Brain pericyte (primary cell): ENCODE measurements around the gene KRTAP10-7.
"Not testable (repeated sequence)": the region's sequence is repeated elsewhere in the genome, so short reads cannot be mapped to it uniquely, and the experiment has no call there.

Experiments used
- DNase-seq: peaks from one replicate; pipeline ENCODE4 v3.0.0-alpha.2; 2012; ENCODE audit warnings: low read depth, low spot score

KRTAP10-7 gene

DNA sequence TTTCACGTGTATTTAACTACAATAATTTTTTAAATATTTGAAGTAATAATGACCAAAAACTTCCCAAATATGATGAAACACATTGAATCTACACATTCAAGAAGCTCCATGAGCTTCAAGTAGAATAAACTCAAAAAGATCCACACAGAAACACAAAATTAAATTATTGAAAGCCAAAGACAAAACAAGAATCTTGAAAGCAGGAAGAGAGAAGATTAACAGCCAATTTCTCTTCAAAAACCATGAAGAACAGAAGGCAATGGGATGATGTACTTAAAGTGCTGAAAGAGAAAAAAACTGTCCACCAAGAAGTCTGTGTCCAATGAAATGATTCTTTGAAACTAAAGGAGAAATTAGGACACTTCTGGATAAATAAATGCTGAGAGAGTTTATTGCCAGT lies 31.7 kb downstream of the KRTAP10-7 start:
- no peak for DNase-seq

DNA sequence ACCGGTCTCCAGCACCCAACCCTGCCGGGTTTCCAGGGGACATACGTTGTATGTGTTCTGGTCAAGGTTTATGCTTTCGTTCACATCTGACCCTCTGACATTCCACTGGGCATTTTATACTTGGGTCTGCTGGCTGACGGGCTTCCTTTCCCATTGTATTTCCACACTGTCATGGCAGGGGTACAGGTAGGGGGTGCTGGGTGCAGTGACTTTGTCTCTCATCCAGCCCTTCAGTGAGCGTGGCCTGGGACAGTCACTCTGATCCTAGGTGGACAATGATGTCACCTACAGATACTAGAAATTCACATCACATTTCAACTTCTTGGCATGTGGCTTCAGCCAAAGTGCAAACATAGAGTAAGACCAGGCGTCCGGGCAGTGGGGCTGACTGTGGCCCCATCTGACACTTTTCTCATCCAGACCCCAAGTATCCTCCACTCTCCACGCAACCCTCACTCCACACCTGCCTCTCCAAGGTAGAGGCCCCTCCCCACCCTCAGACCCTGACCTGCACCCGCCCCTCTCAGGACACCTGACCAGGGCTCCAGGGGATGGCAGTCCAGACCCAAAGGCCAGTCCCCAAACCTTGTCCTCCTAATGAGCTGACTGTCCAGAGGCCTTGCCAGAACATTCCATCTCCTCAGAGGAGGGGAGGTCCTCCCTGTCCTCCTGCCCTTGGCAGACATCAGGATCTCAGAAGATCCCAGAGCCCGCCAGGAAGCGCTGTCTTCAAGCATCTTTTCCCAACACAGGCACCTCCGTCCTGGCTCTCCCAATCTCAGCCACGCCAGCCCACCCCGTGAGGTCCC lies 36.0 kb downstream of the KRTAP10-7 start:
- DNase-seq: no peak

DNA sequence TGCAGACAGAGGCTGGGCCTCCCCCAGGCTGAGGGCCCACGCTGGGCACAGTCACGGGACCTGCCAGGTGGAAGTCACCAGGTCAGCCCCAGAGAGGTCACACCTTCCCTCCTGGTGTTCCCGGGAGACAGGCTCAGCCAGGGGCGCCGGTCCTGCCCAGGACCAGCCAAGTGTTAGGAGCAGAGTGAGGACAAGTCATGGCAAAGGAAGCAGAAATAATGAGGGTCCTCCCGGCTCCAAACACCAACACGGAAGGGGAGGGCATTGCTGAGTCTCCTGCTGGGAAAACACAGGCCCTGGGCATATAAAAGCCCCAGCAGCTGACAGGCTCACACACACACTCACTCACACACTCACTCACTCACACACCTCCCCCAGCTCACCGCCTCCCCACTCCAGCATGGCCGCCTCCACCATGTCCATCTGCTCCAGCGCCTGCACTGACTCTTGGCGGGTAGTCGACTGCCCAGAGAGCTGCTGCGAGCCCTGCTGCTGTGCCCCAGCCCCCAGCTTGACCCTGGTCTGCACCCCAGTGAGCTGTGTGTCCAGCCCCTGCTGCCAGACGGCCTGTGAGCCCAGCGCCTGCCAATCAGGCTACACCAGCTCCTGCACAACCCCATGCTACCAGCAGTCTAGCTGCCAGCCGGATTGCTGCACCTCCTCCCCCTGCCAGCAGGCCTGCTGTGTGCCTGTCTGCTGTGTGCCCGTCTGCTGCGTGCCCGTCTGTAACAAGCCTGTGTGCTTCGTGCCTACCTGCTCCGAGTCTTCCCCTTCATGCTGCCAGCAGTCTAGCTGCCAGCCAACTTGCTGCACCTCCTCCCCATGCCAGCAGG lies 36.8 kb downstream of the KRTAP10-7 start, which contains the start of gene KRTAP10-10:
Gene KRTAP10-10, plus strand, starts transcription at position 339 of the 833 bp plus-strand sequence. Its CDS starts 62 bp downstream, at position 401.
- no peak for DNase-seq

DNA sequence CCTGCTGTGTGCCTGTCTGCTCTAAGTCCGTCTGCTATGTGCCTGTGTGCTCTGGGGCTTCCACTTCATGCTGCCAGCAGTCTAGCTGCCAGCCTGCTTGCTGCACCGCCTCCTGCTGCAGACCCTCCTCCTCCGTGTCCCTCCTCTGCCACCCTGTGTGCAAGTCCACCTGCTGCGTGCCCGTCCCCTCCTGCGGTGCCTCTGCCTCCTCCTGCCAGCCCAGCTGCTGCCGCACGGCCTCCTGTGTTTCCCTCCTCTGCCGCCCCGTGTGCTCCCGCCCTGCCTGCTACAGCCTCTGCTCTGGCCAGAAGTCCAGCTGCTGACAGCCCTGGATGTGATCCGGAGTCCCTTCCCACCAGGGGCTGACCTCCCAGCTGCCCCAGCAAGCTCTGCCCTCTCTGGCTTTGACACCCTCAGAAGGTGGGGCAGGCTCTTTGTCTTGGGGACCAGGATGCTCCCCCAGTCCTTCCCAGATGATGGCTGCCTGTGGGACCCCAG lies 37.5 kb downstream of the KRTAP10-7 start:
- not testable (repeated sequence) for DNase-seq

DNA sequence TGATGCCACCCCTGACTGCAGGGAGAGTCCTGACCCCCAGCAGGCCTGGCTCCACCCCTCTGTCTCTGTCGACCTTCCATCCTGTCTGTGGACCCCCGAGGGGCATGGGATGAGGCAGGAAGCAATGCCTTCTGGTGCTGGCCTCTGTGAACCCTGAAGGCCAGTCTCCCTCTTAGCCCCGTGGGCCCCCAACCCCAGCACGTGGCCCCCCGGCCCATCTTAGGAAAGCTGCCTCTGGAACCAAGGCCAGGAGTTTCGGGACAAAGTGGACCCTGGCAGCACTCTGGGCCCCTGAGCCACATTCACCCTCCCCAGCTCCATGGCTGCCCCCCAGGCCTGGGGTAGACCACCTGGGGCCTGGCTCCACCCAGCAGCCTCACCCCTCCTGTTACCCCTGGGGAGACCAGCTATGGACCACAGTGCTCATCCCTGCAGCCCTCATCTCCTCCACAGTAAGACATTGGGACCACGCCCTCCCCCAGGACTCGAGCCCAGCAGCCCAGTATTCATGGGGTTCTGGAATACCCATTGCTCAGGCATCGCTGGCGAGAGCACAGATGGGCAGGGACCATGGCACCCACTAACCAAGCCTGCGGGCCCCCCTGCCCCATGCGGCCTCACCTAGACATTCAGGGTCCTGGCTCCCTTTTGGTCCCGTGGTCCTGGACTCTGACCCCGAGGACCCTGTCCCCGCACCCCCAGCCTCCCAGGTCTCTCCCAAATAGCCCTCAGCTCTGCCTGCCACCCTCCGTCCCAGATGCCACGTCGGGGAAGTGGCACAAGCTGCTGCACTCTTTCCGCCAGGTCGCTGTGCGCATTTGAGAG lies 38.3 kb downstream of the KRTAP10-7 start:
- not testable (repeated sequence) for DNase-seq

DNA sequence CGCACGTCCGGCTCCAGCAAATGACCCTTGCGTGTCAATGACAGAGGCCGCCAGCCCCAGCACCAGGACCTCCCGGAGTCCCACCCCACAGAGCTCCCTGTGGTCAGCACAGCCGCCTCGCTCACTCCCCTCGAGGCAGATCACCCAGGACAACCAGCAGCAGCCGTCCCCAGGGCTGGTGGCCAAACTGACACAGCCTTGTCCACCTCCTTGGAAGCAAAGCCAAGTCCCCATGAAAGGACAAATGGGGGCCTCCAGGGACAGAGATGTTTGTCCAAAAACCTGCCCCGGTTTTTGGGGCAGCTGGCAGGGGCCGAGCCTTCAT lies 38.9 kb downstream of the KRTAP10-7 start:
- no peak for DNase-seq

DNA sequence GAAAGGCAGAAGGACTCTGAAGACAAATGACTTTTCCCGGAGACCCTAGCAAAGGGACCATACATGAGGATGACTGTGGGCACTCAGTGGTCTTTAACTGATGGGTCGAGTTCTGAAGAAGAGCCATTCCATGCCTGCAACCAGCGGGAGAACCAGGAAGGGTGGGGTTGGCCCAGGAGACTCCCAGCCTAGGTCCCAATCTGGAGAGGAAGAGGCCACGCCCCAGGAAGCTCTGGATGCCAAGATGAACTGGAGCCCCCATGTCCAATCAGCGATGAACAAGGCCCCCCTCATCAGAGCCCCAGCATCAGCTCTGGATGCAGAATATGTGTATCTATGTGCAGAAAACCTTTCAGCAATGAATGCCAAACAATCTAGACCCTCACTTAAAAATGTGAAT lies 40.4 kb downstream of the KRTAP10-7 start:
- DNase-seq: no peak

DNA sequence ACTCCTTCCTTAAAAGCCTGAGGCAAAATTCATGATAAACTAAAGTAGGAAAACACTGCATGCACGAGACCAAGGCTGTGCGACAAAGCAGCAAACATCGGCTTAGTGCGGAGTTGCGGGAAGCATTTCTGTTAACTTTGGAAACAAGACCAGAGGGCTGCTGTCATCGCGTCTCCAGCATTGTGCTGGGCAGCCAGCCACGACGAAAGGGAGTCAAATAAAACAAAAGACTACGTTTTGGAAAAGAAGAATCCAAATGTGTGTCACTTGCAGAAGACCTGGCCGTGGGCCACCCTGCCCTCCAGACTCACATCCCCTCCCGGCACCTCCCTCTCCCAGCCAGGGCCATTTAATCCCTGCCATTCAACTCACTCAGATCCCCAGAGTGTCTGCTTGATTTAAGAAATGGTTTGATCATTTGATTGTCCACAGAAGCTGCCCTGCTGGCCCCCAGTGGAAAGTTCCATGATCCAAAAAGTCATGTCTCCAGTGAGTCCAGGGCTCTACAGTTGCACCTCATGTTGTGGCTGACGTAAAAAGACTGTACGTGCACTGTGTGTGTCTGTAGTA lies 43.4 kb downstream of the KRTAP10-7 start:
- DNase-seq: no peak

DNA sequence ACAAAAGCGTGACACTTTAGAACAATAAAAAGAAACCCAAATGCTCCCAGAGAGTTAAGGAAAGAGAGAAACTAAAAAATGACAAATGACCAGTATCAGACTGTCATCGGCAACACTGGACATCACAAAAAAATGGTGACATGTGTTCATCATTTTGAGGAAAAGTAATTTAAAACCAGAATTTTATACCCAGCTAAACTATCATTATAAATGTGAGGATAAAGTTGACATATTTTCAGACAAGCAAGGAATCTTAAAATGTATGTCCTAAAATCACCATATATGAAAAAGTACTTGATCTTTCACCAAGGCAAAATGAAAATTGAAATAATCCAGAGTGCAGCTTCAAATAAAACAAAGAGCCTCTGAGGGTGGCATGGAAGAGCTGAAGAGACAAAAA lies 44.5 kb downstream of the KRTAP10-7 start:
- DNase-seq: no peak

DNA sequence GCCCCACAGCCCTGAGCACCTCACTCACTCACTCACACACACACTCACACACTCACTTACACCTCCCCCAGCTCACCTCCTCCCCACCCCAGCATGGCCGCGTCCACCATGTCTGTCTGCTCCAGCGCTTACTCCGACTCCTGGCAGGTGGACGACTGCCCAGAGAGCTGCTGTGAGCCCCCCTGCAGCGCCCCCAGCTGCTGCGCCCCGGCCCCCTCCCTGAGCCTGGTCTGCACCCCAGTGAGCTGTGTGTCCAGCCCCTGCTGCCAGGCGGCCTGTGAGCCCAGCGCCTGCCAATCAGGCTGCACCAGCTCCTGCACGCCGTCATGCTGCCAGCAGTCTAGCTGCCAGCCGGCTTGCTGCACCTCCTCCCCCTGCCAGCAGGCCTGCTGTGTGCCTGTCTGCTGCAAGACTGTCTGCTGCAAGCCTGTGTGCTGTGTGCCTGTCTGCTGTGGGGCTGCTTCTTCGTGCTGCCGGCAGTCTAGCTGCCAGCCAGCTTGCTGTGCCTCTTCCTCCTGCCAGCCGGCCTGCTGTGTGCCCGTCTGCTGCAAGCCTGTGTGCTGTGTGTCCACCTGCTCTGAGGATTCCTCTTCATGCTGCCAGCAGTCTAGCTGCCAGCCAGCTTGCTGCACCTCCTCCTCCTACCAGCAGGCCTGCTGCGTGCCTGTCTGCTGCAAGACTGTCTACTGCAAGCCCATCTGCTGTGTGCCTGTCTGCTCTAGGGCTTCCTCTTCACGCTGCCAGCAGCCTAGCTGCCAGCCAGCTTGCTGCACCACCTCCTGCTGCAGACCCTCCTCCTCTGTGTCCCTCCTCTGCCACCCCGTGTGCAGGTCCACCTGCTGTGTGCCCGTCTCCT lies 46.2 kb downstream of the KRTAP10-7 start, which contains the start of gene KRTAP10-11:
Gene KRTAP10-11, plus strand, starts transcription at position 49 of the 856 bp plus-strand sequence. Its CDS starts 45 bp downstream, at position 94.
- DNase-seq: not testable (repeated sequence)

DNA sequence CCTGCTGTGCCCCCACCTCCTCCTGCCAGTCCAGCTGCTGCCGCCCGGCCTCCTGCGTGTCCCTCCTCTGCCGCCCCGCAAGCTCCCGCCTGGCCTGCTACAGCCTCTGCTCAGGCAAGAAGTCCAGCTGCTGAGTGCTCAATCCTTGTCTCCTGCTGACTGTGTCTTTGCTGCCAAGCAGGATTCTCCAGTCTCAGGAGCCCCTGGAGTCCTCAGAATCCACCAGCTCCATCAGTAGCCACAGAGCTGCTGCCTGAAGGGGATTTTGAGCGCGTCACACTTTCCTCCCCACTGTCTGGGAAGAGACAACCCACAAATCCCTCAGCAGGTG lies 46.8 kb downstream of the KRTAP10-7 start:
- no peak for DNase-seq

DNA sequence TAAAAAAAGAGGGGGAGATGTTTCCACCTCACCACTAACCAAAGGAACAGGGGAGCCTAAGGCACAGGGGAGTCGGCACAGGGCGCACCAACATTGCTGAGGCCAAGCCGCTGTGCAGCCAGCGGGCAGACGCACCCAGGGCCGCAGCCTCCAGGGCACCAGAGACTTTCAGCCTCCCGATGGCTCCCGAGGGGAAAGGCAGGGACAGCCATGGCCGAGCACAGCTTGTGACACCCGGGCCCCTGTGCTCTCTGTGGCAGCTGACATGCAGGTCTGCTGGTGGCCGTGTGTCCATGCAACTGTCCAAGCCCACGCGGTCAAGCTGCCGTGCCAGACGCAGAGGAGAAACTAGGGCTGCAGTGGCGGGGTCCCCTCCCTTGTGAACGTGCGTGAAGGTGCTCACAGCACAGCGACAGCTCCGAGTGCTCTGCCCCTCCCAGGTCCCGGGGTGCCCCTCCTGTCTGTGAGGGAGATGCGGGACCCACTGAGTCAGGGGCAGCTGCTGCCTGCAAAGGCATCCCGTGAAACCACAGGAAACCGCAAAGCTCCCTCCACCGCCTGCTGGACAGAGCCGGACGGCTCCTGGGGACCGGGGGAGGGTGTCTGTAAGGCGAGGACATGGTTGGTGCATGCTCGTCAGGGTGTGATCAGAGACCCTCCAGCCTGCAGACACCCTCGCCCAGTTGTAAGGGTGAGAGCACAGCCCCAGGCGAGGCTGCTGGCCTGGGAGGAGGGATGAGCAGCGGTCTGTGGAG lies 48.3 kb downstream of the KRTAP10-7 start:
- DNase-seq: no peak

DNA sequence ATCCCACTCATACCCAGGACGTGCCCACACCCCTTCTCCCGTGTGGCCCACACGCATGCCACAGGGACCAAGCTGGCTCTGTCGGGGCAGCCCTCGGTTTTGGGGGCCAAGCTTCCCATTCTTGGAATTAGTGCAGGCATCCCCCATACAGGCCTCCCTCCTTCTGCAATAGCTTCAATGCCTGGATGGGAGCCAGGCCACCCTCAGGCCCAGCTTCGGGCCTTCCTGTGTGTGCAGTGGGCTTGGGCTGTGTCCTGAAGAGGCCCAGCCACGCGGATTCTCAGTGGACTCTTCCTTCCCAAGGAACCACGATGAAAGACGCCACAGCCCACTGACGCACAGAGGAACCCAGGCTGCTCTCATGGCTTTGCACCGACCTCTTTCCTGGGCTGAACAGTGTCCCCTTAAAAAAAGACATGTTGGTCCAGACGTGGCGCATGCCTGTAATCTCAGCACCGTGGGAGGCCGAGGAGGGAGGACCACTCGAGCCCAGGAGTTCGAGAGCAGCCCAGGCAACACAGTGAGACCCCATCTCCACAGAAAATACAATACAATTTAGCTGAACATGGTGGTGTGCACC lies 49.2 kb downstream of the KRTAP10-7 start:
- DNase-seq: no peak

DNA sequence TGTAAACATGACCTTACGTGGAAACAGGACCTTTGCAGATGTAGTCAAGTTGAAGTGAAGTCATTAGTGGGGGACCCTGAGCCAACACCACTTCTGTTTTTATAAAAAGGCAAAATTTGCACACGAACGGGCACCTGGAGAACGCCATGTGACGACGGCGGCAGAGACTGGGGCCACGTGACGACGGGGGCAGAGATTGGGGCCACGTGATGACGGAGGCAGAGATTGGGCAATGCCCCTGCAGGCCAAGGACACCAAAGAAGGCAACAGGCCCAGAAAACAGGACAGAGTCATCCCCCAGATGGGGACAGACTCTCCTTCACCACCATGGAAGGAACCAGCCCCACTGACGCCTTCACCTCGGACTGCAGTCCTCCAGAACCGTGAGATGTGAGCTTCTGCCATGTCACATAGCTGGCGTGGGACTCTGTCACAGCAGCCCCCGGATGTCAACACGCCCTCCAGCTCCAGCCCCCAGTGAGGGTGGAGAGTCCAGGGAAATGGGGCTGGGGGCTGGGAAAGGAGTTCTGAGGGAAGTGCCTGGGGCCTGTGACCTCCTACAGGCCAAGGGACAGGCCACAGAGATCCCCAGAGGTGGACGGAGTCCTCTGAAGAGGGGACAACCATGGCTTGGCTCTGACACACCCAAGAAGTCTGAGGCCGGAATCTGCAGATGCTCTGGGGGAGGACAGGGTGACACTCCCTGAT lies 50.0 kb downstream of the KRTAP10-7 start:
- no peak for DNase-seq

DNA sequence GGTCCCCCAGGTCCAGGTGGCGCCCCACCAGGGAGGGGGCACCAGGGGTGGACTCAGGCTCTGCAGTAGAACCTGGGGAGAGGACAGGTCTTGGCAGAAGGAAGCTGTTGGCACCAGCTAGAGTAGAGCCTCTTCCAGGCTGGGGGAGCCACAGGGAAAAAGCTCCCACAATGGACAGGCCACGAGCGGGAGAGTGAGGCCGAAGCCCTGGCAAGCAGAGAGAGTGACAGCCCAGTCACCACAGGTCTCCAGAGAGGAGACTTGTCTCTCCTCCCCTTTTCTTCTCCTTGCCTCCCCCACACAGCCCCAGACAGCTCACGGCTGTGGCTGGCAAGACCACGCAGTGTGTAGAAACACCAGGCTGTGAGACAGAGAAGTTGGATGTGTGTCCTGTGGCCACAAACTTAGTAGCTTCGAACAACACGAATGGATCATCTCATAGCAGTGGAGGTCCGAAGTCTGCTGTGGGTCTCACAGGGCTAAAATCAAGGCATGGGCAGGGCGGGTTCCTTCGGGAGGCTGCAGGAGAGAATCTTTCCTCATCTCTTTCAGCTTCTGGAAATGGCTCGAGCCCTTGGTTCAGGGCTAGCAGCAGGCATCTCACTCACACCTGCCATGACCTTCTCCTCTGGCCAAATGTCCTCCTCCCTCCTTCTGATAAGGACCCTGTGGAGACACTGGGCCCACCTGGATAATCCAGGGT lies 50.7 kb downstream of the KRTAP10-7 start:
- DNase-seq: no peak
